RPMI7951 (cell line): ENCODE results near the gene NPEPPS. TPM values are rescaled to one million over a fixed set of nuclear protein-coding genes. Genes with fewer than 3 reads are reported as not detected.
"Not testable (repeated sequence)": the region's sequence is repeated elsewhere in the genome, so short reads cannot be mapped to it uniquely, and the experiment has no call there.

Experiments
- DNase-seq: peaks from one replicate; pipeline ENCODE4 v3.0.0-alpha.2; 2012; ENCODE audit warnings: low read depth
- total RNA-seq: library from RNA; depleted of rRNA; stranded (reverse); fragments of >200 nt; shearing (Covaris generic); gene quantifications from 2 replicates; pipeline ENCODE4 v1.2.3, GENCODE V29; 2014

NPEPPS gene
- total RNA-seq, 1 experiment from 2014 or later, result 36.6 TPM

GRCh38 chr17:47560517-47561043, 29.7 kb downstream of the NPEPPS start:
- DNase-seq, result not testable (repeated sequence)

- not testable (repeated sequence) for DNase-seq
Measured at GRCh38 chr17:47561698-47562405, 30.9 kb downstream of the NPEPPS start.

GRCh38 chr17:47562406-47562705, 31.4 kb downstream of the NPEPPS start:
- not testable (repeated sequence) for DNase-seq

GRCh38 chr17:47567261-47567660, 36.4 kb downstream of the NPEPPS start:
- peak; percentile 19 for DNase-seq

GRCh38 chr17:47572561-47572960, 41.7 kb downstream of the NPEPPS start:
- DNase-seq, result not testable (repeated sequence)

GRCh38 chr17:47582416-47582815, 51.5 kb downstream of the NPEPPS start:
- DNase-seq, result not testable (repeated sequence)

GRCh38 chr17:47586378-47587055, 55.6 kb downstream of the NPEPPS start:
- DNase-seq, result not testable (repeated sequence)

- DNase-seq, result not testable (repeated sequence)
Measured at GRCh38 chr17:47593522-47593921, 62.6 kb downstream of the NPEPPS start.

- DNase-seq, result no peak
Measured at GRCh38 chr17:47603830-47604597, 73.1 kb downstream of the NPEPPS start.

GRCh38 chr17:47604598-47604927, 73.7 kb downstream of the NPEPPS start:
- no peak for DNase-seq

- DNase-seq, result no peak
Measured at GRCh38 chr17:47605011-47605410, 74.1 kb downstream of the NPEPPS start.

- DNase-seq, result no peak
Measured at GRCh38 chr17:47607481-47607880, 76.6 kb downstream of the NPEPPS start.

GRCh38 chr17:47611372-47612350, 80.8 kb downstream of the NPEPPS start:
- no peak for DNase-seq

- peak; percentile 53 for DNase-seq
Measured at GRCh38 chr17:47615766-47616424, 85.0 kb downstream of the NPEPPS start.

GRCh38 chr17:47618410-47618809, 87.5 kb downstream of the NPEPPS start:
- DNase-seq, result no peak

GRCh38 chr17:47620503-47621245, 89.8 kb downstream of the NPEPPS start:
- DNase-seq, result no peak

GRCh38 chr17:47621293-47622179, 90.6 kb downstream of the NPEPPS start:
- peak; percentile 91 for DNase-seq

GRCh38 chr17:47622180-47622549, 91.3 kb downstream of the NPEPPS start:
- DNase-seq, result no peak

- no peak for DNase-seq
Measured at GRCh38 chr17:47624727-47625068, 93.8 kb downstream of the NPEPPS start.
